Left renal pelvis (tissue), 4 donors: ENCODE measurements around the gene PPP6R1. TPM values are rescaled to one million over a fixed set of nuclear protein-coding genes. Genes with fewer than 3 reads are reported as not detected.

Source experiments
- DNase-seq, 4 donors: peaks; one replicate each; pipeline ENCODE4 v3.0.0-alpha.2; 2013; ENCODE audit warnings: low read depth in 4 of 4, low spot score in 3 of 4
- polyA plus RNA-seq, 4 donors: library from polyadenylated mRNA; unstranded; fragments of 120-200 nt; gene quantifications; one replicate each; pipeline ENCODE4 v1.2.1, GENCODE V29; 2013; ENCODE audit not compliant: insufficient read length in 4 of 4

Gene PPP6R1
- polyA plus RNA-seq, 4 donors, result 30.0 to 58.5 (median 41.8) TPM

DNA sequence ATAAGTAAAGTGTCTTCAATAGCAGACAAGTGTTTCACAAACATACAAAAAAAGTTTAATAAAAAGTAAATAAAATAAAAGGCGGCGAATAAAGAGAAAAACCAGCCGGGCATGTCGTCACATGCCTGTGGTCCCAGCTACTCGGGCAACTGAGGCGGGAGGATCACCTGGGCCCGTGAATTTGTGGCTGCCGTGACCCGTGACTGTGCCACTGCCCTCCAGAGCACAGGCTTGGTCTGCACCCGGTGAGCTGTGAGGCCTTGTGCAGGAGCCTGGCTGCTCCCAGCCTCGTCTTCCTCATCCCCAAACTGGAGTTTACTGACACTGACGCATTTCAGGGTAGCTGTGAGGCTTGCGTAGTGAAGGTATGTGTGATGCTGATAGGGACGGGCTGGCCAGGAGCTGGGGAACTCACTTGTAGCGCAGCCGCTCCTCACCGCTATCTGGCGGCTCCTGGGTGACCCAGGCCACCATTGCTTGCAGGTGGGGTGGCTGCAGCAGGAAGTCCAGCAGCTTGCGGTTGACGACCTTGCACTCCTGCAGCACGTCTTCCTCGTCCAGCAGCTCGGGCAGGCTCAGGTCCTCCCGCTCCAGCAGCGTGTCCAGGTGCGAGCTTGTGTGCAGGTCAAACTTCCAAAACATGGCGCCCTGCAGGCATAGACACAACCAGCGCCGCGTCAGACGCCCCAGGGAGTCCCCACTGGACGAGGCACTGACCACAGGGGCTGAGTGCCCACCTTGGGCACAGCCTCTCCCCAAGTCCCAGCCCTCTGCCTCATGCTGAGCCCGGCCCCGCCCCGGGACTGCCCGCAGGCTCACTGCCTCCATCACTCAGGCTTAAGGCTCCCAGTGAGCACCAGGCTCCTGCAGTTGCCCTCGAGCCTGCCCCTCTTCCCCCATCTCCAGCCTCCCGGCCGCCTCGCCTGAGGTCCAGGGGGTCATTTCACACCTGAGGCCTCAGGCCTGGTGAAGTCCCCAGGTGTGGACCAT is 12.1 kb downstream of the PPP6R1 start:
- DNase-seq, result no peak

DNA sequence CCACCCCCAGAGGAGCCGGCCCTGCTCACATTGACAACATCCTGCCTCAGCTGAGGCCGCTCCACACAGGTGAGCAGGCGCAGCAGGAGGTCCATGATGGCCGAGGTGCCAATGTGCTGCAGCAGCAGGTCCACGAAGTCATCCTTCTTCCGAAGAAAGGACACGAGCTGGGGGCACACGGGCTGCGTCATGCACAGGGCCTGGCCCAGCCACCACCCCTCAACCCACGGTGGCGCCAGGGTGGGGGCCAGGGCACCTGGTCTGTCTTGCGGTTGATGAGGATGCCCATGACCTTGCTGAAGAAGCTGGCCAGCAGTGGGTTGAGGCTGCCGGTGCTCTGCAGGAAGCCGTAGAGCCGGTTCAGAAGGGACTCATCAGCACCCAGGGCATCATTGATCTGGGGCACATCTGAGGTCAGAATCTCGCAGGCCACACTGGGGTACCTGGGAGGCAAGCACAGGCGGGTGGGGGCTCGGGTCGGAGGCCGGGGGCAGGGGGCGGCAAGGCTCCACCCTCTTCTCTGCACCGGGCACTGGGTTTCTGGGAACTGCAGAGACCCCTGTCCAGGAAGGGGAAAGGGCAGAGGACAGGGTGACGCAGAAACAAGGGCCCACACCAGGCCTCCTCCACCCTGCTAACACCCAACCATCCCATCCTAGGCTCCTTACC is 13.4 kb downstream of the PPP6R1 start:
- DNase-seq, result no peak

DNA sequence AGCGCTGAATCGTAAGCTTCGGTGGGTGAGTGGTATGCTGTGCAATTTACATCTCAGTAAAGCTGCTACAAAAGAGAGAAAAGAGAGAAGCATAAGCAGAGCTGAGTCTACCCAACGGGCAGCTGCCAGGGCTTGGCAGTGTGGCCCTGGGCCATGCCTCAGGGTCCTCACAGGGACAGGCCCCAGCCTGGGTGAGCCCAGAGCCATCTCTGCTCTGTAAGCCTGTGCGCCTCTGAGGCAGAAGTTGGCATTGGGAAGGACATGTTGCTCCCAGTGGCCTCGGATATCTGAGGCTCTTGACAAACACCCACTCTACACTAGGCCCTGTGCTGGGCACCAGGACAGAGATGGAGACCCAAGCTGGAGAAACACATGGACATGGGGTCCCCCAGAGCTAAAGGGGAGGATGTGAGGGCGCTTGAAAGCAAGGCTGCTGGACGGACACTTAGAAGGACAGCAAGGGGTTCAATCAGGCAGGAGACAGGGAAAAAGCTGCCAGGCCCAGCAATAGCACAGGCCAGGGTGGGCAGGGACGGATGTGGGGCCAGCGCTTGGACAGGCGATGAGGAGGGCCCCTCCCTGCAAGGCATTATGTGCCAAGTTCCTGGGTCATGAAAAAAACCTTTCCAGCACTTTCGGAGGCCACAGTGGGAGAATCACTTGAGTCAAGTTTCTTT is 14.7 kb downstream of the PPP6R1 start:
- DNase-seq, result no peak

DNA sequence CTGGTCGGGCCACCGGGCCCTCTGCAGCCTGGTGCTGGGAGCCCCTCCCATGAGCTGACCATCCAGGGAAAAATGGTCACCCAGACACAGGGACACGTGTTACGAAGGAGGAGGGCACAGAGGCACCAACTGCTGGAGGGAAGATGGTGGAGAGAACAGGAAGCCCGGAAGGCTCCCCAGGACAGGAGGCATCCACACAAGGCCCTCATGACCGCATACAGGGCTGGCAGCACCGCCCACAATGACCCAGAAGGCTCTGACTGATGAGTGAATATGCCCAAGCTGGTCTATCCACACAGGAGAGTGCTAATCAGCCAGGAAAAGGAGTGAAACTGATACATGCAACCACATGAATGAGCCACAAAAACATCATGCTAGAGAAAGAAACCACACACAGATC is 16.3 kb downstream of the PPP6R1 start:
- DNase-seq, result no peak

DNA sequence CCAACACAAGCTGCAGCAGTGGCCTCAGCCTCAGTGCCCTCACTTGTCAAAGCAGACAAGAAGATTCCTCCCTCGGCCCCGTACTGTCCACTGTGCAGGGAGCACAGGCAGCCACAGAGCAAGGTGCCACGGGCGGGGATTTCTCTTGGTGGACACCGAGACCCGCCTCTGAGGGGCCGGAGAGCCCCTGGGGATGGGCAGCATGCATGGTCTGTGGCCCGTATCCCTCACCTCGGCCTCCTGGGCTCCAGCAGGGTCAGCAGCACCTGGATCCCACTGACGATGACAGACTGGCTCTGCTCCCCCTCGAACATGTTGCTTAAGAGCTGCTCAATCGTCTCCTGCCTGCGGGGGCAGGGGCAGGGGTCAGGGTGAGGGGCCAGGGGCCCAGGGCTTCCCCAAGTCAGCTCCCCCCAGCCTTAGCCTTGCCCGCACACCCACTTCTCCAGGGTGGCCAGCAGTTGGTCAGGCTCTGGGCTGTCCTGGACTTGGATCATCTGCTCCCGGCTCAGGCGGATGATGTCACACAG is 16.8 kb downstream of the PPP6R1 start:
- no peak for DNase-seq

DNA sequence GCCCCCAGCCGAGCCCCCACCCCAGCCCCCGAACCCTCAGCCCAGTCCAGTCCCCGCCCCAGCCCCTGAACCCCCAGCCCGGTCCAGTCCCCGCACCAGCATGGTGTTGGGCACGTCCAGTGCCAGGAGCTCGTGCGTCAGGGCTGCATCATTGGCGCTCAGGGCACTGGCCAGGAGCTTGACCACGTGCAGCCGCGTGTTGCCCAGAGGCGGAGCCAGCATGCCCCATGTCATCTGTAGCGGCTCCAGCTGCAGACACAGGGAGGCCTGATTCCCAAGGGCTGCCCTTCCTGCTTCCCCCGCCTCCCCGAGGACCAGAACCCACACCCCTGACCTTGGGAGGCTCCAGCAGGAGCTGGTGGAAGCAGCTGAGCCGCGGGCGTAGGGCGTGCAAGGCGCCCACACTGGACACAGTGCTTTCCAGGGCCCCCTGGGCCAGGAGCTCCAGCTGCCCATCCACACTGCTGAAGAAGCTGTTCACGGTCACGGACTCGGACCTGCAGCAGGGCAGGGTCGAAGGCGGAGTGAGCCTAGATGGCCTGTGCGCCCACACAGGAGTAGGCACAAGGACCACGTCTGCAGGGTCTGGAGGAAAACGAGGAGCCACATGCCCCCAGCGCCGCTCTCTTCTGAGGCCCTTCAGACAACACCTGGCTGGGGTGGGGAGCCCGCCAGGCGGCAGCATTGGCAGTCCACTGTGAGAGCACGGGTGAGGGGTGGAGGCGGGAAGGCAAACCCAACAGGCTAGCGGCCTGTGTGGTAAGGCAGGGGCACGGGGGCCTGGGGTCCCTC is 17.5 kb downstream of the PPP6R1 start:
- no peak for DNase-seq

DNA sequence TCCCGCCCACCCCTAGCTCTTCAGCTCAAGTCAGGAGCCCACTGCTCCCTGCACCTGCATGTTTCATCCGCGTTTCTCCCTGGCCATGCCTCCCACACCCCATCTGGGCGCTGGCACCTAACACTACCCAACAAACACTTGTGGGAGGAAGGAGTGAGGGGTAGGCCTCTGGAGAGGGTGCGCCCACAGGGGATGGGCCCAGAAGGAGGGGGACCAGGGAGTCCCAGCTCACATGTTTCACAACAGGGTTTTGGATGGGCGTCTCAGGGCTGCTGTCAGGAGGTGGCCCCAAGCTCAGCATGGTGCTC is 18.1 kb downstream of the PPP6R1 start:
- DNase-seq, result no peak

DNA sequence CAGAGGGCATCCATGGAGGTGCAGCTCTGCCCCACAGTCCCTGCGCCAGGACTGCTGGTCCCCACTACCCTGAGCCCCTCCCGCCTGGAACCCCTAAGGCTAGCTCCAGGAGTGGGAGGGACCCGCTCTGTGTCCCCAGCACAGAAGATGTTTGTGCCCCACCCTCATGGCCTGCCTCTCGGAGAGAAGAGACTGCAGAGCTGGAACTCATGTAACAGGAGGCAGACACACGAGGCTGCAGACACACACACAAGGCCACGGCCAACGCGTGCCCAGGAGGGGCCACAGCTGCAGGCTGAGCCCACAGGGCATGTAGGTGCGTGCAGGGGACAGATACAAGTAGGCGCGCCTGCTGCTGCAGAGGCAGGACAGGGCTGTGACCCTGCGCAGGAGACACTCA is 19.8 kb downstream of the PPP6R1 start:
- no peak for DNase-seq

DNA sequence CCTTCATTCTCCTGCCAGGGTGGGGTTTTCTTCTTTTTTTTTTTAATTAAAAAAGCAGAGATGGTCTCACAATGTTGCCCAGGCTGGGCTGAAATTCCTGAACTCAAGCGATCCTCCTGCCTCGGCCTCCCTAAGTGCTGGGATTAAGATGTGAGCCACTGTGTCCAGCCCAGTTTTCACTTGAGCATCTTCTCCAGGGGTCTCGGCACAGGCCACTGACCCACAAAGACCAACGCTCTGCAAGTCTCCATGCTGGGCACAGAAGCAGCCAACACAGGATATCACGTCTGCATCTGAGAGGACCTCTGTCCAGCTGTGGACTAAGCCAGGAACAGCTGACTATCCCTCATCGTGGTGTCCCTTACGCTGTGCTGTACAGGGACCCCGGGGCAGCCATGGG is 20.8 kb downstream of the PPP6R1 start:
- no peak for DNase-seq

DNA sequence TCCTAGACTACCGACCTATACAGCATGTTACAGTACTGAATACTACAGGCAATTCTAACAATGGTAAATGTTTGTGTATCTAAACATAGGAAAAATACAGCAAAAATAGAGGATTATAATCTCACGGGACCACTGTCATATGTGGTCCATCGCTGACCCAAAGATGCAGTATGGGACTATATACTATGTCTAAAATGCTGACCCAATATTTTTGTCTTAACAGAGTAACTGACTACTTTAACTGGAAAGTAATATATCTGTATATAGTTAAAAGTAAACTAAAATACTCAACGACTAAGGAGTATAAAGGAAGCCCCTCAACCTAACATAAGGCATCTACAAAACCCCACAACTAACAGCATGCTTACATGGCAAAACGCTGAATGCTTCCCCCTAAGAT is 25.8 kb downstream of the PPP6R1 start:
- DNase-seq, result no peak

DNA sequence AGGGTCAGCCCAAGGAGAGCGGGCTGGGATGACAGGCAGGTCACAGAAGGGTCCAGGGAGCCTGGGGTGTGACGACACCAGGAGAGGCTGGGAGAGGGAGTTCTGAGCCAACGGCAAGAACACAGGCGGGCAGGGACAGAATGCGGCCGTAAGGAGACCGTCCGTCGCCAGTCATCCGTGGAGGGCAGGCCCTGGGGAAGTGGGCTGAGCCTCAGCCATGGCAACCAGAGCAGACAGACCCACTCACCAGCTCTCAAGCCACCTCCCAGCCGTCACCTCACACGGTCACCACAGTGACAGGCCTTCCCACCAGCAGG is 26.6 kb downstream of the PPP6R1 start:
- DNase-seq, result peak in 3 of 4 donors; percentile 12 to 32 (median 22)

DNA sequence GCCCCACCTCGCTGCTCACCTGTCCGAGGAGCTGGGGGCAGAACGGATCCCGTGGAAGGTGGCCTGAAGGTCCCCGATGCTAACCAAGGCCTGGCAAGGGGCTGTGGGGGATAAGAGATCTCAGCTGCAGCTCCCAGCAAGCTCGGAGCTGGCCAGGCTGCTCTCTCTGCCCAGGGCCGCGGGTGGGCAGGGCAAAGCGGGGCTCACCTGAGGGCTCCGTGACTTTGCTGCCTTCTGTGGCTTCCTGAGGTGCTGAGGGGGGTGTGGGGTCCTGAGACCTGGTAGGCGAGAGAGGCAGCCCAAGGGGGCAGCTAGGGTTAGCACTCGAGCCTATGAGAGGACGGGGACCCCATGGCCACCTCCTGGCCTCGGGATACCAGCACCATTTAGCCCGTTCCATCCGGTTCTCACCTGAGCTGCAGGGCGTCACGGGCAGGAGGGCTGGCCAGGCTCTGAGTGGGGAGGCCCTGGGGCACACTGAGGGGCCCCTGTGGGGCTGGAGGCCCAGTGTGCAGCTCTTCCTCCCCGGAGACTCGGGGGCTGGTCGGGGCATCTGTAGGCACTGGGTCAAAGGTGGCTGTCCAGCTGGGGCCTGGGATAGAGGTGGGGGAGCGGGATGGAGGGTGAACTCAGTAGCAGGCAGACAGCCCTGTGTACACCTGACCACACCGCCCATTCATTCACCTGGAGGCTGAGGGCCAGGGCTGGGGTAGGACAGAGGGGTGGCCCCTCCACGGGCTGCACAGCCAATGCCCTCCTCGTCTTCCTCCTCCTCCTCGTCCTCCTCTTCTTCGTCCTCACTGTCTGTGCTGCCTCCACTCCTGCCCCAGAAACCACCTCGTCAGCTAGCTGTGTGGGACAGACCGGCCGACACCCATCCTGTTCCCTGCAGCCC is 27.2 kb downstream of the PPP6R1 start:
- DNase-seq, result no peak

DNA sequence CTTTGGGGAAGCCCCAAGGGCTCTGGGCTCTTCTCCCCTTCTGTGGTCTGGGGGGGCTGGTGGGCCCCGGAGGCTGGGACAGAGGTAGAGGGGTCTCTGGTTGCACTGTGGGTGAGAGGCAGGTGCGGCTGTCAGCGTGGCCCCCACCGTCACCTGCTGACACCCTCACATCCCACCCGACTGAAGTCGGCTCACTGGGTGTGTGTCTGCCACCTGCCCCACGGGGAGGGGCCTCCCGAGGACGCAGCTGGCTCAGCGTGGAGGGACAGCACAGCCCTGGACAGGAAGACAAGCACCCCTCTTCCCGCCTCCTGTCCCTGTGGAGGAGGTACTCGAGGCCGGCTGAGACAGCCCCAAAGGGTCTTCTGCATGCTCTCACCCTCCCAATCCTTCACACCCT is 28.0 kb downstream of the PPP6R1 start:
- DNase-seq, result no peak

DNA sequence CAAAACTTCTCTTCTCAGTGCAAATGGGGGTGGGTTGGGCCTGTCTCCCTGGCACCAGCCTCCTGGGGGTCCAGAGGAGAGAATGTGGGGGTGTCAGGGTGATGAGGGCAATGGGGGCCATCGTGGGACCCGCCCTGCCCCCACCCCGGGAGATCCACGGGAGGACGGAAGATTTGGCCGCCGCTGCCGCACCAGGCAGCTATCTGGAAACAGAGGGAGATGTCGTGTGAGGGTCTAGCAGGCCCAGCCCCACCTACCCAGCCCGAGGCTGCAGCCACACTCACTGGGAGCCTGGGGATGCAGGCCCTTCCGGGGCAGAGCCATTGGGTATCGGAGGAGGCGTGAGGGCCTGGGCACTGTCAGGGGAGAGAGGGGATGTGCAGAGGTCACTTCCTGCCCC is 28.5 kb downstream of the PPP6R1 start:
- DNase-seq, result no peak

DNA sequence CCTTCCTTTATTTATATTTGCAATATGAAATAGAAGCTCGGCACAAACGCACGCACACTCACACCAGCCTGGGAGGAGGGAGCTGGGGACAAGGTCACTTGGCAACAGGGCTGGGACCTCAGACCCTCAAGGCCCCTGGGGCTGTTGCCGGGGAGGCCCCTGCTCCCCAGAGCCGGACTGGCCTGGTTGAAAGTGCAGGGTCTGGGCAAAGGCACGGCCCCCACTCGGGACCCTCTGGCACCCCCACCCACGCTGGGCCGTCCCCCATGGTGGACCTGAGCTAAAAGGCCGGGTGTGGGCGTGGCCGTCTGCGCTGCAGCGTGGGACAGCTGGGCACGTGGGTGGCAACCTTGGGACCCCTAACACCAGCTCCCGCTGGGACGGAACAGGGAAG is 29.0 kb downstream of the PPP6R1 start:
- DNase-seq, result no peak

DNA sequence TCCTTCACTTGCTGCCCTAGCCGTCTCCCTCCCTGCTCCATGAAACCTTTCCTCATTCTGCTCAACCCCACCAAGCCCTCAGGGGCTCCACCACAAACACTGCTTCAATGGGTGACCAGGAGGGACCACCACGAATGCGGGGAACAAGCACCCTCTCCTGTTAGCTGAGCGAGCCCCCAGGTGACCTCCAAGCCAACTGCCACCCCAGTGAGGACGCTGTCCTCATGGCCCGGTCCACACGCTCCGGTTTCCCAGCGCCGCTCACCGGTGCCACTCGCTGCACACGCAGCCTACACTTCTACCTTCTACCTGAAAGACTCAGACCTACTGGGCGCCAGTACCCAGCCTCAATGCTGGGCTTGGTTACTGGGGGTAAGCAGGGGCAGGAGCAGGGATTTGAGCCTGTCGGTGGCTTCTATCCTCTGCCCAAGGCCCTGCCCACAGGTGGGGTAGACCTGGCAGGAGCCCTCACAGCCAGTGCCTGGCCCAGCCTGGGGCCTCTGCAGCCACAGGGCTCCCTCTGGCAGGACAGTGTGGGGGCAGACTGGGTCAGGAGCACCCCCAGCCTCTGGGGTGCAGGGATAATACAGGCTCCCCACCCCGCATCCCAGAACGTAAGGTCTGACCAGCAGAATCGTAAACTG is 29.6 kb downstream of the PPP6R1 start:
- no peak for DNase-seq

DNA sequence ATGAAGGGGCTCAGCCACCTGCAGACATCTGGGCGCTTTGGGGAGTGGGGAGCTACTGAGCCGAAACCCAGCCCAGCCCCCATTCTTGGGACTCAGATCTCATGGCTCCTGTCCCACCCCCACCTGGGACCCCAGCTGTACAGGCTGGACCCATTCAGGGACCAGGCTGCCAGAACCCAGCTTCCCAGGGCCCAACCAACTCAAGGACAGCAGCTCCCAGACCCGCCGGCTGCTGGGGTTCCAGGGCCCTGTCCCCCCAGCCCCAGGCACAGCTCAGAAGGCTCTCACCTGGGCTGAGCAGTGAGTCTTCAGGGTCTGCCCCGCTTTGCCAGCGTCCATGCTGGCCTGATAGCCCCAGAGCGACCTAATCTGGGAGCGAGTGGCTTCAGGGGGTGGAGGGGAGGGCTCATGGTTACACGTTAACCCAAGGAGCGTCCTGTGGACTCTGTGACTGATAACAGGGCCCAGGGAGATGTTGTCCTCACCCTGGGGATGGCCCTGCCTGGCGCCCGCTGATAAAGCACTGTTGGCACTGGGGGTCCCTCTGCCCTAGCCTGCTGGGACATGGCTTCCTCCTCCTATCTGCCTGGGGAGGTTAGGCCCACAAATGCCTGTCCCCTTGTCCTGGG is 30.3 kb downstream of the PPP6R1 start, which contains the start of gene TMEM86B:
Gene TMEM86B, minus strand, starts transcription at position 361 of the 629 bp plus-strand sequence. Its CDS starts 22 bp downstream, at position 339.
- no peak for DNase-seq

DNA sequence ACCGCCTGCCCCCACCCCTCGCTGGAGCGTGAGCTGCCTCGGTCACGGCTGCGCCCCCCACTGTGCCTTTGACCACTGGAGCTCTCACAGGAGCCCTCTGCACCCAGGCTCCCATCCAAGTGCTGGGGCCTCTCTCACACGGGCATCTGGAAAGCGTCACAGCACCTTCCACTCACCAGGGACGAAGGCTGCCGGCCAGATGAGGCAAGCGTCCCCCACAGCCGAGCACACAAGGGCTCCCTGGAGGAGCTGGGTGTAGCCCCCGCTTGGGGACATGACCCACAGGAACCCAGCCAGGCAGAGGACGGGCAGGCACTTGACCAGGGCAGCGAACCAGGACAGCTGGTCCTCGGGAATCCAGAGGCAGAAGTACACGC is 30.8 kb downstream of the PPP6R1 start:
- DNase-seq, result no peak
